Prostate gland (tissue), 2 donors: Measurements from ENCODE around the gene RFTN1. TPM values are rescaled to one million over a fixed set of nuclear protein-coding genes. Genes with fewer than 3 reads are reported as not detected.

Experiments used
- DNase-seq: peaks from one replicate; pipeline ENCODE4 v3.0.0-alpha.2; 2019; ENCODE audit warnings: low spot score
- H3K27ac ChIP-seq, 2 donors: fragments of 200-600 bp; sonication (generic); 2 replicates each; pipeline ENCODE4 v1.5.1; 2017 to 2019
- H3K27me3 ChIP-seq: fragments of 200-600 bp; sonication (generic); replicated peaks from 2 replicates; pipeline ENCODE4 v1.5.1; 2019; ENCODE audit not compliant: insufficient read depth
- H3K36me3 ChIP-seq, 2 donors: fragments of 200-600 bp; sonication (generic); 1 replicate in 1 of 2; 2 replicates in 1 of 2; pipeline versions ENCODE4 v1.5.1 to v1.8.1; 2017 to 2019
- H3K4me1 ChIP-seq: fragments of 200-600 bp; sonication (generic); replicated peaks from 2 replicates; pipeline ENCODE4 v1.5.1; 2019
- H3K4me3 ChIP-seq, 2 donors: fragments of 200-600 bp; sonication (generic); 2 replicates each; pipeline ENCODE4 v1.5.1; 2017 to 2019
- H3K9me3 ChIP-seq: fragments of 200-600 bp; sonication (generic); 2 replicates; pipeline ENCODE4 v1.5.1; 2017
- CTCF ChIP-seq, 4 experiments: fragments of 200-600 bp in 2 of 4; fragments of 450-650 bp in 2 of 4; sonication (generic) in 2 of 4; IDR thresholded peaks; 1 replicate in 3 of 4; 2 replicates in 1 of 4; pipeline ENCODE4 v1.5.1; 2016 to 2019; ENCODE audit warnings: antibody characterized with exemption in 4 of 4, mild to moderate bottlenecking in 2 of 4, moderate library complexity in 2 of 4
- POLR2A ChIP-seq: fragments of 450-650 bp; IDR thresholded peaks from one replicate; pipeline ENCODE4 v1.6.1; 2016; ENCODE audit warnings: antibody characterized with exemption, mild to moderate bottlenecking
- POLR2AphosphoS5 ChIP-seq: sonication (generic); formaldehyde crosslinking; IDR thresholded peaks from one replicate; pipeline ENCODE4 v1.6.1; 2017; ENCODE audit warnings: antibody characterized with exemption
- WGBS: methylation state at CpG from one replicate; pipeline ENCODE4 v1.1.5; 2018; 5-methylcytosine and 5-hydroxymethylcytosine counted together
- intact Hi-C: fragments of 100-400 bp; cut with DNase I; formaldehyde crosslinking; loops from one replicate; pipeline ENCODE4 v1.14.2; 2022
- total RNA-seq, 2 donors: library from RNA; depleted of rRNA; stranded (reverse); fragments of >200 nt; gene quantifications; one replicate each; pipeline ENCODE4 v1.1.0, GENCODE V29; 2016

Gene RFTN1
- total RNA-seq, 2 donors from 2014 or later, result 7.4 to 16.1 TPM

GRCh38 chr3:16415911-16416476 is 97.5 kb downstream of the RFTN1 start:
- 54% methylated on average over 3 of the region's 3 CpGs for WGBS
- no peak for DNase-seq
- TF ChIP-seq CTCF (IDR thresholded peaks at IDR 0.05) (no peak), POLR2A (no peak), POLR2AphosphoS5 (no peak)
- no peak overlapping the region for H3K27ac ChIP-seq
- H3K4me1 ChIP-seq, result no peaks in the 10 kb centered on the region
- intact Hi-C loops, result loop anchor here (10.0 kb wide), 1 partner anchor 121 kb away; no protein-coding TSS in a partner anchor
- H3K9me3 ChIP-seq, result no peaks in the 10 kb centered on the region
- no peaks in the 10 kb centered on the region for H3K36me3 ChIP-seq
- H3K4me3 ChIP-seq, result no peak overlapping the region
- H3K27me3 ChIP-seq, result no peaks in the 10 kb centered on the region

GRCh38 chr3:16413321-16413720 is 100.2 kb downstream of the RFTN1 start:
- intact Hi-C loops, result loop anchor here (10.0 kb wide), 1 partner anchor 119 kb away; no protein-coding TSS in a partner anchor
- H3K4me3 ChIP-seq, result no peak overlapping the region
- H3K4me1 ChIP-seq, result no peaks in the 10 kb centered on the region
- no peaks in the 10 kb centered on the region for H3K27me3 ChIP-seq
- no peak for TF ChIP-seq POLR2A
- no peak for TF ChIP-seq POLR2AphosphoS5
- TF ChIP-seq CTCF (IDR thresholded peaks at IDR 0.05), result no peak
- no peak overlapping the region for H3K27ac ChIP-seq
- no peaks in the 10 kb centered on the region for H3K36me3 ChIP-seq
- 94% methylated on average over 2 of the region's 2 CpGs for WGBS
- H3K9me3 ChIP-seq, result no peaks in the 10 kb centered on the region
- no peak for DNase-seq

GRCh38 chr3:16412192-16412800 is 101.2 kb downstream of the RFTN1 start:
- no peak for TF ChIP-seq POLR2AphosphoS5
- no peak for TF ChIP-seq CTCF (IDR thresholded peaks at IDR 0.05)
- TF ChIP-seq POLR2A, result no peak
- WGBS, result 92% methylated on average over 1 of the region's 1 CpG
- intact Hi-C loops, result loop anchor here (10.0 kb wide), 1 partner anchor 117 kb away; no protein-coding TSS in a partner anchor
- no peaks in the 10 kb centered on the region for H3K4me1 ChIP-seq
- no peak overlapping the region for H3K4me3 ChIP-seq
- no peaks in the 10 kb centered on the region for H3K36me3 ChIP-seq
- no peak overlapping the region for H3K27ac ChIP-seq
- no peak for DNase-seq
- H3K27me3 ChIP-seq, result no peaks in the 10 kb centered on the region
- no peaks in the 10 kb centered on the region for H3K9me3 ChIP-seq

GRCh38 chr3:16411441-16411840 is 102.1 kb downstream of the RFTN1 start:
- Histone ChIP-seq H3K4me1 (no peaks in the 10 kb centered on the region), H3K36me3 (no peaks in the 10 kb centered on the region), H3K9me3 (no peaks in the 10 kb centered on the region), H3K4me3 (no peak overlapping the region), H3K27me3 (no peaks in the 10 kb centered on the region), H3K27ac (no peak overlapping the region)
- WGBS, result 93% methylated on average over 2 of the region's 2 CpGs
- no peak for DNase-seq
- intact Hi-C loops, result loop anchor here (10.0 kb wide), 1 partner anchor 117 kb away; no protein-coding TSS in a partner anchor
- TF ChIP-seq POLR2A, result no peak
- TF ChIP-seq POLR2AphosphoS5, result no peak
- no peak for TF ChIP-seq CTCF (IDR thresholded peaks at IDR 0.05)

- intact Hi-C loops, result loop anchor here (10.0 kb wide), 1 partner anchor 116 kb away; no protein-coding TSS in a partner anchor
- DNase-seq, result no peak
- H3K9me3 ChIP-seq, result no peaks in the 10 kb centered on the region
- no peaks in the 10 kb centered on the region for H3K36me3 ChIP-seq
- no peaks in the 10 kb centered on the region for H3K27me3 ChIP-seq
- TF ChIP-seq POLR2A, result no peak
- no peak for TF ChIP-seq CTCF (IDR thresholded peaks at IDR 0.05)
- TF ChIP-seq POLR2AphosphoS5, result no peak
- H3K4me1 ChIP-seq, result no peaks in the 10 kb centered on the region
- H3K27ac ChIP-seq, result no peak overlapping the region
- no peak overlapping the region for H3K4me3 ChIP-seq
- 73% methylated on average over 3 of the region's 3 CpGs for WGBS
Measured at GRCh38 chr3:16410659-16411058, 102.8 kb downstream of the RFTN1 start.
